22Rv1 (cell line): ENCODE data around the gene IQGAP1.

Experiments used
- ZFX ChIP-seq: fragments of 450-650 bp; IDR thresholded peaks from 2 replicates; pipeline ENCODE4 v1.6.1; 2017; ENCODE audit warnings: antibody characterized with exemption, borderline replicate concordance
- TF ChIP-seq, protein P1 (sequence below): fragments of 450-650 bp; IDR thresholded peaks from 2 replicates; pipeline ENCODE4 v1.5.1; 2017; ENCODE audit warnings: mild to moderate bottlenecking

DNA sequence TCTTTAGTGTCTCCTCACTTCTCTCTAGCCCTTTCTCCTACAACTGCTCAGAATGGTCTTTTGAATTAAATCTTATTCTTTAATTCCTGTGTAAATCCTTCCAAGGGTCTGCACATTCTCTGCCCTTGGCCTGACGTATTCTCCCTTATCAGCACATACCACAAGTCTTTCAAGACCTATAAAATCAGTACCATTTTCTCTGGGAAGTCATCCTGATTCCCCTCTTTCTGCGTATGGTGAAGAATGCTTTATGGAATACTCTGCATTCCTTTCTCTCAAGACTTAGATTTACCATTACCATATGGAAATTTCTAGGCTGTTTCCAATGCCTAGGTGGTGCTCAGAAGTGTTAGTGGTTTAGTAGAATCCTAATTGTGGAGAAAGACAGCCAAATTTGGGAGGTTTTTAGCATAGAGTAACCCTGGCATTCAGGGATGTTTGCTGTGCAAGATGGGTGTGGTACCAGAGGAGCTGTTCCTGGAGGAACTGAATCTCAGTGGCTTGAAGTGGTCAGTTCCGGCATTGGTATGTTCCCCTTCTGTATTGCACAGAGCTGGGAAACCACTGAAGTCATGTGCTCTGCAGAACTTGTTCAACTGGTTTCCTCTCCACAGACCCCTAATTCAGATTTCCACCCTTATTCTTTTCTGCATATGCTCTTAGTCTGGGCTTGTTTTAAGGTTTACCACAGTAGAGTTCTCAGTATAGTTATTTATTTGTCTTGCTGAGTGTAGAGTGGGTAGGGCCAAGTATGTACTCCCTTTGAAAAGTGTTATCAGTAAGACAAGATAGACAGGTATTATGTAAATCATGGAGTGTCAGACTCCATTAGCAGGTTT lies 24.5 kb downstream of the IQGAP1 start:
- TF ChIP-seq, protein P1, sequence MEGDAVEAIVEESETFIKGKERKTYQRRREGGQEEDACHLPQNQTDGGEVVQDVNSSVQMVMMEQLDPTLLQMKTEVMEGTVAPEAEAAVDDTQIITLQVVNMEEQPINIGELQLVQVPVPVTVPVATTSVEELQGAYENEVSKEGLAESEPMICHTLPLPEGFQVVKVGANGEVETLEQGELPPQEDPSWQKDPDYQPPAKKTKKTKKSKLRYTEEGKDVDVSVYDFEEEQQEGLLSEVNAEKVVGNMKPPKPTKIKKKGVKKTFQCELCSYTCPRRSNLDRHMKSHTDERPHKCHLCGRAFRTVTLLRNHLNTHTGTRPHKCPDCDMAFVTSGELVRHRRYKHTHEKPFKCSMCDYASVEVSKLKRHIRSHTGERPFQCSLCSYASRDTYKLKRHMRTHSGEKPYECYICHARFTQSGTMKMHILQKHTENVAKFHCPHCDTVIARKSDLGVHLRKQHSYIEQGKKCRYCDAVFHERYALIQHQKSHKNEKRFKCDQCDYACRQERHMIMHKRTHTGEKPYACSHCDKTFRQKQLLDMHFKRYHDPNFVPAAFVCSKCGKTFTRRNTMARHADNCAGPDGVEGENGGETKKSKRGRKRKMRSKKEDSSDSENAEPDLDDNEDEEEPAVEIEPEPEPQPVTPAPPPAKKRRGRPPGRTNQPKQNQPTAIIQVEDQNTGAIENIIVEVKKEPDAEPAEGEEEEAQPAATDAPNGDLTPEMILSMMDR: no peak
- no peak for TF ChIP-seq ZFX
